ENCODE data around the gene MPZ.

GRCh38 chr1:161266202-161266601, 43.6 kb downstream of the MPZ start:
- TF ChIP-seq CTCF (IDR thresholded peaks at IDR 0.05) (no peak), POLR2AphosphoS5 (IDR thresholded peaks at IDR 0.05) (no peak), POLR2A (IDR thresholded peaks at IDR 0.05) (no peak), EP300 (IDR thresholded peaks at IDR 0.05) (no peak)

Data from stomach (tissue), 4 donors.